HepG2 (cell line): ENCODE measurements around the gene CAMSAP1.

ENCODE experiments used
- CBX1 ChIP-seq: IDR thresholded peaks from one replicate; pipeline ENCODE4 v1.6.1; 2016; ENCODE audit warnings: antibody characterized with exemption, low read depth
- CTCF ChIP-seq: sonication (generic); formaldehyde crosslinking; IDR thresholded peaks from 2 replicates; pipeline ENCODE4 v1.5.0; 2020; ENCODE audit warnings: mild to moderate bottlenecking, missing genetic modification reagents, moderate library complexity
- EZH2 ChIP-seq: conservative IDR thresholded peaks from 2 replicates; pipeline ENCODE4 v1.6.1; 2012; ENCODE audit warnings: mild to moderate bottlenecking, low read depth, low read length, moderate library complexity
- GATAD2A ChIP-seq: IDR thresholded peaks from 2 replicates; pipeline ENCODE4 v1.6.1; 2016
- HDAC6 ChIP-seq: fragments of 200-600 bp; sonication (generic); IDR thresholded peaks from 2 replicates; pipeline ENCODE4 v1.7.0; 2017; ENCODE audit warnings: mild to moderate bottlenecking, antibody characterized with exemption, low read length, low read depth
- MED1 ChIP-seq: sonication (generic); formaldehyde crosslinking; IDR thresholded peaks from 2 replicates; pipeline ENCODE4 v1.4.0; 2020; ENCODE audit warnings: missing genetic modification reagents
- PCBP1 ChIP-seq: fragments of 200-400 bp; formaldehyde crosslinking; IDR thresholded peaks from 2 replicates; pipeline ENCODE4 v1.6.1; 2017; ENCODE audit warnings: mild to moderate bottlenecking, low read depth, low read length, borderline replicate concordance
- POLR2AphosphoS5 ChIP-seq: IDR thresholded peaks from 2 replicates; pipeline ENCODE4 v1.6.1; 2012; ENCODE audit warnings: low read depth, low read length
- SOX5 ChIP-seq: IDR thresholded peaks from 2 replicates; pipeline ENCODE4 v1.6.1; 2016; ENCODE audit warnings: borderline replicate concordance
- TBL1XR1 ChIP-seq: fragments of 150-350 bp; IDR thresholded peaks from 2 replicates; pipeline ENCODE4 v1.6.1; 2014; ENCODE audit warnings: borderline replicate concordance, low read length; ENCODE audit not compliant: partially characterized antibody
- TCF7L2 ChIP-seq: IDR thresholded peaks from 2 replicates; pipeline ENCODE4 v1.6.1; 2011; ENCODE audit warnings: mild to moderate bottlenecking, low read depth, low read length, moderate library complexity

- TF ChIP-seq PCBP1 = no peak
- TF ChIP-seq EZH2 = no peak
- no peak for TF ChIP-seq HDAC6
- no peak for TF ChIP-seq MED1 (CRISPR knock-in tag)
- TF ChIP-seq POLR2AphosphoS5 = no peak
- TF ChIP-seq SOX5 (CRISPR knock-in tag) = no peak
- no peak for TF ChIP-seq TBL1XR1
- no peak for TF ChIP-seq GATAD2A (CRISPR knock-in tag)
- TF ChIP-seq TCF7L2 = no peak
- no peak for TF ChIP-seq CTCF (CRISPR knock-in tag)
- TF ChIP-seq CBX1 = no peak
These were observed 27.7 kb downstream of the CAMSAP1 start for GRCh38 chr9:135879619-135880018.
